ENCODE results near the gene ATP2A3.

The ATP2A3 gene

GRCh38 chr17:3916825-3917224 lies 47.4 kb downstream of the ATP2A3 start:
- DNase-seq (ENCODE audit: insufficient read length, low spot score), result no peak
- TF ChIP-seq POU2F2 (IDR thresholded peaks at IDR 0.05; ENCODE audit: low read depth, low read length), result no peak
- no peak for TF ChIP-seq PAX5 (IDR thresholded peaks at IDR 0.05; ENCODE audit: insufficient read depth, low read length, severe bottlenecking)
- TF ChIP-seq POLR2AphosphoS5 (IDR thresholded peaks at IDR 0.05; ENCODE audit: low read depth, low read length), result no peak
- no peak for TF ChIP-seq SPI1 (IDR thresholded peaks at IDR 0.05; ENCODE audit: low read depth, low read length)
- no peak for TF ChIP-seq POLR2A (IDR thresholded peaks at IDR 0.05; ENCODE audit: low read depth, low read length)
- no peak for TF ChIP-seq TAF1 (IDR thresholded peaks at IDR 0.05; ENCODE audit: low read depth, low read length)
- FAIRE-seq, result peak; percentile 75

- no peak for DNase-seq (ENCODE audit: insufficient read length, low spot score)
- TF ChIP-seq POU2F2 (IDR thresholded peaks at IDR 0.05; ENCODE audit: low read depth, low read length), result no peak
- TF ChIP-seq SPI1 (IDR thresholded peaks at IDR 0.05; ENCODE audit: low read depth, low read length), result no peak
- TF ChIP-seq PAX5 (IDR thresholded peaks at IDR 0.05; ENCODE audit: insufficient read depth, low read length, severe bottlenecking), result no peak
- TF ChIP-seq POLR2A (IDR thresholded peaks at IDR 0.05; ENCODE audit: low read depth, low read length), result no peak
- TF ChIP-seq POLR2AphosphoS5 (IDR thresholded peaks at IDR 0.05; ENCODE audit: low read depth, low read length), result no peak
- TF ChIP-seq TAF1 (IDR thresholded peaks at IDR 0.05; ENCODE audit: low read depth, low read length), result no peak
- peak; percentile 80 for FAIRE-seq
Observed at GRCh38 chr17:3915995-3916696, 48.1 kb downstream of the ATP2A3 start, which contains the start of gene P2RX1. Gene P2RX1 (minus strand): TSS chr17:3916465. CDS start chr17:3916225, 240 bp downstream.

DNA sequence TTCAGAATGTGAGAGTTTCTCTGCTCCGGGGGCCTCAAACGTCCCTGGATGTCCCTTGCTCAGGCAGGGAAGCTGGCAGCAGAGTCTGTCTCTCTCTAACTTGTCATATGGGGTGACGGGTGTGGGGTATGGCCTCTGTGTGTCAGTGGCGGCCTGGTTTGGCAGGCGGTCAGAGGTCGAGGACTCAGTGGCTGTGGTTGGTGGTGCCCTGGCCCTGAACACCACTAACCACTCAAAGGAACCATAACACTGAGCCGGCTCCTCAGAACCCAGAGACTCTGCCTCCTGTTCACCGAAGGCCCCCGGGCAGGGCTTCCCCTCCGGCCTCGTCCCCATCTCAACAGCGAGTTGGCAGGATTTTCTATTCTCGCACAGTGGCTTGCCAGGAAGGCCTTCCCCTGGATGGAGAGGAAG lies 48.6 kb downstream of the ATP2A3 start:
- TF ChIP-seq SPI1 (IDR thresholded peaks at IDR 0.05; ENCODE audit: low read depth, low read length) (no peak), PAX5 (IDR thresholded peaks at IDR 0.05; ENCODE audit: insufficient read depth, low read length, severe bottlenecking) (no peak), POU2F2 (IDR thresholded peaks at IDR 0.05; ENCODE audit: low read depth, low read length) (no peak), TAF1 (IDR thresholded peaks at IDR 0.05; ENCODE audit: low read depth, low read length) (no peak), POLR2A (IDR thresholded peaks at IDR 0.05; ENCODE audit: low read depth, low read length) (no peak), POLR2AphosphoS5 (IDR thresholded peaks at IDR 0.05; ENCODE audit: low read depth, low read length) (no peak)
- FAIRE-seq (peak; percentile 13), DNase-seq (ENCODE audit: insufficient read length, low spot score) (no peak)

- DNase-seq (ENCODE audit: insufficient read length, low spot score) (peak; percentile 60), FAIRE-seq (no peak)
- TF ChIP-seq SPI1 (IDR thresholded peaks at IDR 0.05; ENCODE audit: low read depth, low read length) (peak; percentile 73), POLR2AphosphoS5 (IDR thresholded peaks at IDR 0.05; ENCODE audit: low read depth, low read length) (no peak)
Observed at GRCh38 chr17:3914312-3914670, 49.9 kb downstream of the ATP2A3 start.

GRCh38 chr17:3913531-3914311 lies 50.5 kb downstream of the ATP2A3 start:
- DNase-seq (ENCODE audit: insufficient read length, low spot score) (peak; percentile 85), FAIRE-seq (peak; percentile 94)
- TF ChIP-seq PAX5 (IDR thresholded peaks at IDR 0.05; ENCODE audit: insufficient read depth, low read length, severe bottlenecking) (no peak), POU2F2 (IDR thresholded peaks at IDR 0.05; ENCODE audit: low read depth, low read length) (peak; percentile 52; the same call in 1 of the 2 replicates)

DNA sequence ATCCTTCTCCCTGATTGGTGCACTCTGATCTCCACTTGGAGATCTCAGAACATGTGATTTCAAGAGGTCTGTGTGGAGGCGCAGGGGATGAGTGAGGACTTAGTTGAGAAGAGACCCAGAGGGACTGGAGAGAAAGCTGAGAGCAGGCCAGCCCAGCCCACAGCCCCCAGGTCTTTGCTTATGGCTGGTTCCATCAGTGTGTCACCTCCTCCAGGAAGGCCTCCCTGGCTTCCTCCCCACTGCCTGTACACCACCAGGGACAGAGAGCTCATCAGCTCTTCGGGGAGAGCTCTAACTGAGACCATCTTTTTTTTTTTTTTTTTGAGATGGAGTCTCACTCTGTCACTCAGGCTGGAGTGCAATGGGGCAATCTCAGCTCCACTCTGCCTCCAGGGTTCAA lies 51.4 kb downstream of the ATP2A3 start:
- no peak for FAIRE-seq
- no peak for DNase-seq (ENCODE audit: insufficient read length, low spot score)
- no peak for TF ChIP-seq POLR2A (IDR thresholded peaks at IDR 0.05; ENCODE audit: low read depth, low read length)
- no peak for TF ChIP-seq PAX5 (IDR thresholded peaks at IDR 0.05; ENCODE audit: insufficient read depth, low read length, severe bottlenecking)
- TF ChIP-seq POLR2AphosphoS5 (IDR thresholded peaks at IDR 0.05; ENCODE audit: low read depth, low read length), result no peak
- no peak for TF ChIP-seq POU2F2 (IDR thresholded peaks at IDR 0.05; ENCODE audit: low read depth, low read length)
- TF ChIP-seq TAF1 (IDR thresholded peaks at IDR 0.05; ENCODE audit: low read depth, low read length), result no peak
- TF ChIP-seq SPI1 (IDR thresholded peaks at IDR 0.05; ENCODE audit: low read depth, low read length), result no peak

DNA sequence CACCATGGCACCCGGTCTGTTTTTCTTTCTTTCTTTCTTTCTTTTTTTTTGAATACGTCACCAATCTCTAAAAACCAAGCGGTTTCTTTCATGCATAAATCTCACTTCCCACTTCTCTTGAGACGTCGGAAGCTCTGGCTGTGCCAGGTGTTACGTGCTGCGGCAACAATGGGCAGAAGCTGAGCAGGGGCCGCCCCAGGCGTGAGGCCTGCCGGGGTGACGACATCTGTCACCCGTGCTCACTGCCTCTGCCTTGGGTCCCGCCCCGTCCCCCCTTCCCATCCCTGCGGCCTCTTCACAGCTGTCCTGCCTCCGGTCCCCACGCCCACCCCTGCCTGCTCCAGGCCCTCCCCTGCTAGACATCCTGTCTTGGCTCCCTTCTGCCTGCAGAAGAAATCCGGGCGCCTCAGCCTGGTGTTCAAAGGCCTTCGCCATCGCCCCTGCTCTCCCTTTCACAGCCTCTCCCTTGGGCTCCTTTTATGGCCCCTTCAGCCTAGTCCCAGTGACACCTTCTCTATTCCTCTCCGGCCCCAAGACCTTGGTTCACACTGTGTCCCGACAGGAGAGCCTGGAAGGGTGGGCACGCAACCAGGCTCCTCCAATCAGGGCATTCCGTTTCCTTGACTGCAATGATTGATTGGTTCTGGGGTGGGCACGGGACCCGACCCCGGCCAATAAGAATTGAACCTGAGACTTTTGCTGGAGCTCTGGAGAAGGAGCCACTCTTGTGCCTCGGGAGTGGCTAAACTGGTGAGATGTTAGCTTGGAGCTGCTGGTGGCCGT lies 52.8 kb downstream of the ATP2A3 start:
- peak; percentile 81 for DNase-seq (ENCODE audit: insufficient read length, low spot score)
- FAIRE-seq, result peak; percentile 98
- TF ChIP-seq SPI1 (IDR thresholded peaks at IDR 0.05; ENCODE audit: low read depth, low read length), result peak; percentile 93
- TF ChIP-seq POU2F2 (IDR thresholded peaks at IDR 0.05; ENCODE audit: low read depth, low read length), result peak; percentile 77; the same call in 1 of the 2 replicates
- no peak for TF ChIP-seq PAX5 (IDR thresholded peaks at IDR 0.05; ENCODE audit: insufficient read depth, low read length, severe bottlenecking)

DNA sequence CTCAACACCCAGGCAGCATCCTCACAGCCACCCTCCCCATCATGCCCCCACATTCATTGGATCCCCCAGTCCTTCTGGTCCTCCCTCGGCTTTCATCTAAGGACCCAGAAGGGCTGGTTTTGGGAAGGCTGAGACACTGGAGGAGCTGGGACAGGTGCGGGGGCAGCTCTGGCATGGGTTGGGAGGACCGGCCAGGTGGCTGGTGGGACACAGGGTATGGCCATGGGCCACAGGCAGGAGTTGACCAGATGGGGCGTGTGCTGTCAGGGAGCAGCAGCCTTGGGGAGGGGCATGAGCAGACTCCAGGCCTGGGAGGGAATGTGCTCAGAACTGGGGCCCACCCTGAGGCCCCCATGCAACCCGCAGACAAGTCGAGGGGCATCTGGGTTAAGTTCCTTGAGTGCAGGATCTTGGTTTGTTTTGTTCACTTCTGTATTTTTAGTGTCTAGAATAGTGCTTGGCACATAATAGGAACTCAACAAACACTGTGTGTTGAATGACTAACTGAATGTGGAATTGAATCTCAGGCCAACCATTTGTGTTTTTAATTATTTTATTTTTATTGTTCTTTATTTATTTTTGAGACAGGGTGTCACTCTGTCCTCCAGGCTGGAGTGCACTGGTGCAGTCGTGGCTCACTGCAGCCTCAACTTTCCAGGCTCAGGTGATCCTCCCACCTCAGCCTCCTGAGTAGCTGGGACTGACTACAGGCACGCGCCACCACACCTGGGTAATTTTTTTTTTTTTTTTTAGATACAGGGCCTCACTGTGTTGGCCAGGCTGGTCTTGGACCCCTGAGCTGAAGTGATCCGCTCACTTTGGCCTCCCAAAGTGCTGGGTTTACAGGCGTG lies 53.6 kb downstream of the ATP2A3 start:
- TF ChIP-seq TAF1 (IDR thresholded peaks at IDR 0.05; ENCODE audit: low read depth, low read length) (no peak), POLR2AphosphoS5 (IDR thresholded peaks at IDR 0.05; ENCODE audit: low read depth, low read length) (no peak), POLR2A (IDR thresholded peaks at IDR 0.05; ENCODE audit: low read depth, low read length) (no peak), SPI1 (IDR thresholded peaks at IDR 0.05; ENCODE audit: low read depth, low read length) (no peak), POU2F2 (IDR thresholded peaks at IDR 0.05; ENCODE audit: low read depth, low read length) (no peak)
- FAIRE-seq, result no peak
- DNase-seq (ENCODE audit: insufficient read length, low spot score), result no peak

DNA sequence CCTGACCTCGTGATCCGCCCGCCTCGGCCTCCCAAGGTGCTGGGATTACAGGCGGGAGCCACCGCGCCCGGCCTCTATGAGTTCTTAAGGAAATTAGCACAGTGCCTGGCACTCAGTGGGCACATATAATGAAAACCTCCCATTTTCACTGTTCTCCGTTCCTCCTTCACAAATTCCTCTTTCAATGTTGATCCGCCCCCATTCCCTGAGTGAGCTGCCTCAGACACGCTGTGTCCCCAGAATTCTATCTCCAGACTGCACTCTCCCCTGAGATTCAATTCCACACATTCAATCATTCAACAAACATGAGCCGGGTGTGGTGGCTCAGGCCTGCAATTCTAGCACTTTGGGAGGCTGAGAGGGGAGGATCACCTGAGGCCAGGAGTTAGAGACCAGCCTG lies 55.0 kb downstream of the ATP2A3 start:
- FAIRE-seq (no peak), DNase-seq (ENCODE audit: insufficient read length, low spot score) (no peak)
- no peak for TF ChIP-seq PAX5 (IDR thresholded peaks at IDR 0.05; ENCODE audit: insufficient read depth, low read length, severe bottlenecking)
- no peak for TF ChIP-seq TAF1 (IDR thresholded peaks at IDR 0.05; ENCODE audit: low read depth, low read length)

Data from GM12891 (cell line).